Right atrium auricular region (tissue), 2 donors: ENCODE data around the gene CDC14A. TPM values are rescaled to one million over a fixed set of nuclear protein-coding genes. Genes with fewer than 3 reads are reported as not detected.

Experiments
- DNase-seq: peaks from one replicate; pipeline ENCODE4 v3.0.0-alpha.2; 2019; ENCODE audit warnings: low spot score
- H3K27ac ChIP-seq, 2 donors: fragments of 200-600 bp; sonication (generic); 1 replicate in 1 of 2; 2 replicates in 1 of 2; pipeline ENCODE4 v1.5.1; 2016 to 2019
- H3K27me3 ChIP-seq, 2 donors: fragments of 200-600 bp; sonication (generic); one replicate each; pipeline versions ENCODE4 v1.5.1 to v1.6.0; 2017 to 2019
- H3K36me3 ChIP-seq: fragments of 200-600 bp; sonication (generic); one replicate; pipeline ENCODE4 v1.5.1; 2016
- H3K4me1 ChIP-seq, 2 donors: fragments of 200-600 bp; sonication (generic); one replicate each; pipeline versions ENCODE4 v1.5.1 to v1.6.0; 2017 to 2019
- H3K4me3 ChIP-seq, 2 donors: fragments of 200-600 bp; sonication (generic); 1 replicate in 1 of 2; 2 replicates in 1 of 2; pipeline ENCODE4 v1.5.1; 2017 to 2019; ENCODE audit warnings: mild to moderate bottlenecking in 1 of 2, moderate library complexity in 1 of 2
- H3K9me3 ChIP-seq, 2 donors: fragments of 200-600 bp; sonication (generic); one replicate each; pipeline ENCODE4 v1.5.1; 2019
- total RNA-seq, 2 donors: library from RNA; depleted of rRNA; stranded (reverse); fragments of >200 nt; gene quantifications; one replicate each; pipeline ENCODE4 v1.1.0, GENCODE V29; 2016
- TF ChIP-seq, protein P1 (sequence below), 2 donors: fragments of 200-600 bp; sonication (generic); IDR thresholded peaks; one replicate each; pipeline ENCODE4 v1.5.1; 2019; ENCODE audit warnings: antibody characterized with exemption in 2 of 2

Gene CDC14A
- total RNA-seq, 2 donors from 2014 or later, result 5.3 to 5.5 TPM

DNA sequence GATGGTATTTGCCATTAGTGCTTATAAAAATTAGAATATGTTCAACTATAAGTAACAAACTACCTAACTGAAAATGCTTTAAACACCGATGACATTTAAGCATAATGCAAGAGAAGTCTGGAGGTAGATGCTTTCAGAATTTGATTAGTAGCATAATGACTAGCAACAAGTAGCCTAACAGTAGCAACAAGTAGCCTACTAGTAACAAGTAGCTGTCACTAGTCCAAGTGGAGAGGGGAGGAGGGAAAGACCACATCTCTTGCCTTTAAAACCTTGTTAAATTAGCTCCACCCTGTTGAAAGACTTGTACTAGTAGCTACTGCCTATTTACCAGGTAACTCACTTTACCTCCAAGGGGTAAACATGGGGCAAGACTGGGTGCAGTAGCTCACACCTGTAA, 193.5 kb downstream of the CDC14A start:
- DNase-seq, result no peak
- Histone ChIP-seq H3K4me1 (no peaks in the 10 kb centered on the region), H3K27me3 (no peaks in the 10 kb centered on the region), H3K27ac (no peak overlapping the region), H3K4me3 (no peak overlapping the region), H3K9me3 (peaks cover 0 to 10% of the 10 kb centered on the region in 2 donors), H3K36me3 (no peaks in the 10 kb centered on the region)
- TF ChIP-seq, protein P1, sequence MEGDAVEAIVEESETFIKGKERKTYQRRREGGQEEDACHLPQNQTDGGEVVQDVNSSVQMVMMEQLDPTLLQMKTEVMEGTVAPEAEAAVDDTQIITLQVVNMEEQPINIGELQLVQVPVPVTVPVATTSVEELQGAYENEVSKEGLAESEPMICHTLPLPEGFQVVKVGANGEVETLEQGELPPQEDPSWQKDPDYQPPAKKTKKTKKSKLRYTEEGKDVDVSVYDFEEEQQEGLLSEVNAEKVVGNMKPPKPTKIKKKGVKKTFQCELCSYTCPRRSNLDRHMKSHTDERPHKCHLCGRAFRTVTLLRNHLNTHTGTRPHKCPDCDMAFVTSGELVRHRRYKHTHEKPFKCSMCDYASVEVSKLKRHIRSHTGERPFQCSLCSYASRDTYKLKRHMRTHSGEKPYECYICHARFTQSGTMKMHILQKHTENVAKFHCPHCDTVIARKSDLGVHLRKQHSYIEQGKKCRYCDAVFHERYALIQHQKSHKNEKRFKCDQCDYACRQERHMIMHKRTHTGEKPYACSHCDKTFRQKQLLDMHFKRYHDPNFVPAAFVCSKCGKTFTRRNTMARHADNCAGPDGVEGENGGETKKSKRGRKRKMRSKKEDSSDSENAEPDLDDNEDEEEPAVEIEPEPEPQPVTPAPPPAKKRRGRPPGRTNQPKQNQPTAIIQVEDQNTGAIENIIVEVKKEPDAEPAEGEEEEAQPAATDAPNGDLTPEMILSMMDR (IDR thresholded peaks at IDR 0.05), result no peak

DNA sequence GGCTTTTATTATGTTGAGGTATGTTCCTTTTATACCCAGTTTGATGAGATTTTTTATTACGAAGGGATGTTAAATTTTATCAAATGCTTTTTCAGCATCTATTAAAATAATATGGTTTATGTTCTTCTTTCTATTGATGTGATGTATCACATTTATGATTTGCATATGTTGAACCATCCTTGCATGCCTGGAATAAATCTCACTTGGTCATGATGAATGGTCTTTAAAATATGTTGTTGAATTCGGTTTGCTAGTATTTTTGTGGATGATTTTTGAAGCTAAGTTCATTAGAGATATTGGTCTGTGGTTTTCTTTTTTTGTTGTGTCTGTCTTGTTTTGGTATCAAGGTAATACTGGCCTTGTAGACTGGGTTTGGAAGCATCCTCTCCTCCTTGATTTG, 199.7 kb downstream of the CDC14A start:
- Histone ChIP-seq H3K4me1 (no peaks in the 10 kb centered on the region), H3K27me3 (no peaks in the 10 kb centered on the region), H3K36me3 (no peaks in the 10 kb centered on the region), H3K4me3 (no peak overlapping the region), H3K27ac (no peak overlapping the region), H3K9me3 (peaks cover 0 to 49% of the 10 kb centered on the region in 2 donors)
- DNase-seq, result no peak
- TF ChIP-seq, protein P1 (IDR thresholded peaks at IDR 0.05), result no peak

DNA sequence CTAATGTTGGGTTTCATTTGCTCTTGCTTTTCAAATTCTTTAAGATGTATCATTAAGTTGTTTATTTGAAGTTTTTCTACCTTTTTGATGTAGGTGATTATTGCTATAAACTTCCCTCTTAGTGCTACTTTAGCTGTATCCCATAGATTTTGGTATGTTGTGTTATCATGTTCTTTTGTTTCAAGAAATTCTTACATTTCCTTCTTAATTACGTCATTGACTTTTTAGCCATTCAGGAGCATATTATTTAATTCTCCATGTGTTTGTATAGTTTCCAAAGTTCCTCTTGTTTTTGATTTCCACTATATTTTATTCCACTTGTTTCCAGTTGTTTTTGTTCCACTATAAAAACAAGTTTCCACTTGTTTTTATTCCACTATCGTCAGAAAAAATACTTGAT, 200.6 kb downstream of the CDC14A start:
- no peak for DNase-seq
- TF ChIP-seq, protein P1 (IDR thresholded peaks at IDR 0.05), result no peak
- no peaks in the 10 kb centered on the region for H3K36me3 ChIP-seq
- H3K9me3 ChIP-seq, result peaks cover 0 to 54% of the 10 kb centered on the region in 2 donors
- H3K4me3 ChIP-seq, result no peak overlapping the region
- H3K27ac ChIP-seq, result no peak overlapping the region
- H3K27me3 ChIP-seq, result no peaks in the 10 kb centered on the region
- no peaks in the 10 kb centered on the region for H3K4me1 ChIP-seq

DNA sequence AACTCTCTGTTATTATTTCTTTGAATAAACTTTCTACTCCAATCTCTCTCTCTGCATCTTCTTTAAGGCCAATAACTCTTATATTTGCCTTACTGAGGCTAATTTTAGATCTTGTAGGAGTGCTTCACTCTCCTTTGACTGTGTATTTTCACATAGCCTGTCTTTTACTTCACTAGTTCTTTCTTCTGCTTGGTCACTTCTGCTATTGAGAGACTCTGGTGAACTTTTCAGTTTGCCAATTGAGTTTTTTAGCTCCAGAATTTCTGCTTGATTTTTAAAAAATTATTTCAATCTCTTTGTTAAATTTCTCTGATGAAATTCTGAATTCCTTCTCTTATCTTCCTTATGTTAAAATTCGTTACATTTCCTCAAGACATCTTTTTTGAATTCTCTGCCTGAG, 203.9 kb downstream of the CDC14A start:
- DNase-seq, result no peak
- Histone ChIP-seq H3K4me1 (no peaks in the 10 kb centered on the region), H3K27ac (no peak overlapping the region), H3K27me3 (no peaks in the 10 kb centered on the region), H3K36me3 (no peaks in the 10 kb centered on the region), H3K9me3 (peaks cover 0 to 43% of the 10 kb centered on the region in 2 donors), H3K4me3 (no peak overlapping the region)
- TF ChIP-seq, protein P1 (IDR thresholded peaks at IDR 0.05), result no peak

DNA sequence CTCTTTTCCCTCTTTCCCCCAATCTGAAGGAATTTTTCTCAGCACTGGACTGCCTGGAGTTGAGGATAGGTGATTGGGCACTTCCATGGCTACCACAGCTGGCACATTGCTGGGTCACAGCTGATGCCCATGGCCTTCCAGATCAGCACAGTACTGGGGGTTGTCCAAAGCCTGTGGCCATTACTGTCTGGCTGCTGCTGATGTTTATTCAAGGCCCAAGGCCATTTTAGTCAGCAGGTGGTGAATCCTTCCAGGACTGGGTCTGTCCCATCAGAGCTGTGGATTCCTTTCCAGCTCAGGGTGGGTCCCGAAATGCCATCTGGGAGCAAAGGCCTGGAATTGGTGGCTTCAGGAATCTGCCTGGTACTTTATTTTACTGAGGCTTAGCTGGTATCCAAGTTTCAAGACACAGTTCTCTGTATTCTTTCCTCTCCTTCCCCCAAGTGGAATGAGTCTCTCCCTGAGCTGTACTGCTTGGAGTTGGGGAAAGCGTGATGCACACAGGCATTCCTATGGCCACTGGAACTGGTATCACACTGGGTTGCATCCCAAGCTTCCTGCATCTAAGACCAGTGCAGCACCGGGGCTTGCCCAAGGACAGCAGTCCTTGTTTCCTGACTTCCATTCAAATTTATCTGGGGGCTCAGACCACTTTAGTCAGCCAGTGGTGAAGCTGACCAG, 204.8 kb downstream of the CDC14A start:
- H3K27me3 ChIP-seq, result no peaks in the 10 kb centered on the region
- H3K36me3 ChIP-seq, result no peaks in the 10 kb centered on the region
- H3K27ac ChIP-seq, result no peak overlapping the region
- H3K4me3 ChIP-seq, result no peak overlapping the region
- no peak for DNase-seq
- TF ChIP-seq, protein P1 (IDR thresholded peaks at IDR 0.05), result no peak
- peaks cover 0 to 34% of the 10 kb centered on the region in 2 donors for H3K9me3 ChIP-seq
- H3K4me1 ChIP-seq, result no peaks in the 10 kb centered on the region

DNA sequence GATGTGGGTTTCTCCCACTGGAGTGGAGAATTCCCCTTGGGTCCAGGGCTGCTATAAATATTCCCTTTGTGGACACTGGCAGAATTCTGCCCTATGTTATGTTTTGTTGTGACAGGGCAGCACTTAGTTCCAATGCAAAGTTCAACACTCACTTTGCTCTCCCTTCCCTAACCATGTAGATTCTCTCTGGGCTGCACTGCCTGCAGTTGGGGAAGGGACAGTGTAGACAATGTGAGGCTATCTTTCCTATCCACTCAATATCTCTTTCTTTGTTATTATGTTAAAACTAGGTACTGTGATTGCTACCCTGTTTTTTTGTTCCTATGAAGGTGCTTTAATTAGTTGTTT, 205.3 kb downstream of the CDC14A start:
- Histone ChIP-seq H3K27me3 (no peaks in the 10 kb centered on the region), H3K27ac (no peak overlapping the region), H3K36me3 (no peaks in the 10 kb centered on the region), H3K4me3 (no peak overlapping the region), H3K9me3 (peaks cover 0 to 29% of the 10 kb centered on the region in 2 donors), H3K4me1 (no peaks in the 10 kb centered on the region)
- TF ChIP-seq, protein P1 (IDR thresholded peaks at IDR 0.05), result no peak
- no peak for DNase-seq
